ENCODE data around the gene RGS3. TPM values are rescaled to one million over a fixed set of nuclear protein-coding genes. Genes with fewer than 3 reads are reported as not detected.

The RGS3 gene
- total and polyA plus RNA-seq, 10 of the 15 experiments (the other 5 are each of a cell fraction or from before 2014, with no cell fraction given) = 2.9 to 138 (median 28.8) TPM

DNA sequence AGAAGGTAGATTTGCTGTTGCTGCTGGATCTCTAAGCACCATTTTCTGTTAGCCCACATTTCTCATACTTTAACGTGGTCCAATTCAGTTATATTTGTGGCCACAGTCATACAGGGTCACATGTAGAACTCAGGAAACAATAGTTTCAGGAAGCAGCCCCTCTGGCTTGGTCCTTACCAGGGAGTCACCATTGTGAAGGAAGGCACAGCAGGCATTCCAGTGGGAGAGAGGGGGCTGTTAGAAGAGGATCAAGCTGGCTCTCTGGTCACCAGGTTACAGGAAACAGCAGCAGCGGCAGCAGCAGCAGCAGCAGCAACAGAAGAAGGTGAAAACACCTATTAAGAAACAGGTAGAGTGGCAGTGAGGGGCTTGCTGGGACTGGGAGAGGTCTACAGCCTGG, 38.5 kb upstream of the RGS3 start (continued):
- TF ChIP-seq RELB (IDR thresholded peaks at IDR 0.05; ENCODE audit: low read depth) = no peak
- no peak for TF ChIP-seq SMAD5 (IDR thresholded peaks at IDR 0.05; ENCODE audit: low read depth)
- TF ChIP-seq SMC3 (IDR thresholded peaks at IDR 0.05; ENCODE audit: borderline replicate concordance, low read length) = no peak
- TF ChIP-seq NRF1 (conservative IDR thresholded peaks at IDR 0.05; ENCODE audit: low read depth, low read length) = no peak
- TF ChIP-seq, protein P1, sequence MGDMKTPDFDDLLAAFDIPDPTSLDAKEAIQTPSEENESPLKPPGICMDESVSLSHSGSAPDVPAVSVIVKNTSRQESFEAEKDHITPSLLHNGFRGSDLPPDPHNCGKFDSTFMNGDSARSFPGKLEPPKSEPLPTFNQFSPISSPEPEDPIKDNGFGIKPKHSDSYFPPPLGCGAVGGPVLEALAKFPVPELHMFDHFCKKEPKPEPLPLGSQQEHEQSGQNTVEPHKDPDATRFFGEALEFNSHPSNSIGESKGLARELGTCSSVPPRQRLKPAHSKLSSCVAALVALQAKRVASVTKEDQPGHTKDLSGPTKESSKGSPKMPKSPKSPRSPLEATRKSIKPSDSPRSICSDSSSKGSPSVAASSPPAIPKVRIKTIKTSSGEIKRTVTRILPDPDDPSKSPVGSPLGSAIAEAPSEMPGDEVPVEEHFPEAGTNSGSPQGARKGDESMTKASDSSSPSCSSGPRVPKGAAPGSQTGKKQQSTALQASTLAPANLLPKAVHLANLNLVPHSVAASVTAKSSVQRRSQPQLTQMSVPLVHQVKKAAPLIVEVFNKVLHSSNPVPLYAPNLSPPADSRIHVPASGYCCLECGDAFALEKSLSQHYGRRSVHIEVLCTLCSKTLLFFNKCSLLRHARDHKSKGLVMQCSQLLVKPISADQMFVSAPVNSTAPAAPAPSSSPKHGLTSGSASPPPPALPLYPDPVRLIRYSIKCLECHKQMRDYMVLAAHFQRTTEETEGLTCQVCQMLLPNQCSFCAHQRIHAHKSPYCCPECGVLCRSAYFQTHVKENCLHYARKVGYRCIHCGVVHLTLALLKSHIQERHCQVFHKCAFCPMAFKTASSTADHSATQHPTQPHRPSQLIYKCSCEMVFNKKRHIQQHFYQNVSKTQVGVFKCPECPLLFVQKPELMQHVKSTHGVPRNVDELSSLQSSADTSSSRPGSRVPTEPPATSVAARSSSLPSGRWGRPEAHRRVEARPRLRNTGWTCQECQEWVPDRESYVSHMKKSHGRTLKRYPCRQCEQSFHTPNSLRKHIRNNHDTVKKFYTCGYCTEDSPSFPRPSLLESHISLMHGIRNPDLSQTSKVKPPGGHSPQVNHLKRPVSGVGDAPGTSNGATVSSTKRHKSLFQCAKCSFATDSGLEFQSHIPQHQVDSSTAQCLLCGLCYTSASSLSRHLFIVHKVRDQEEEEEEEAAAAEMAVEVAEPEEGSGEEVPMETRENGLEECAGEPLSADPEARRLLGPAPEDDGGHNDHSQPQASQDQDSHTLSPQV (IDR thresholded peaks at IDR 0.05) = no peak
- no peak for TF ChIP-seq ZZZ3 (IDR thresholded peaks at IDR 0.05; ENCODE audit: control insufficient read depth, insufficient read length, low read depth)

- no peak overlapping the region for H3K27ac ChIP-seq (ENCODE audit: control insufficient read depth, insufficient read depth)
- intact Hi-C loops (cut with micrococcal nuclease; ENCODE audit: unreplicated experiment) = no loop called here
- no peak overlapping the region for H3K4me2 ChIP-seq (ENCODE audit: control insufficient read depth, insufficient read depth)
- H3K4me3 ChIP-seq = no peak overlapping the region
- POLR2A ChIA-PET = no interaction called here
- BruUV-seq (replicated peaks) = no TSS peak
- in situ Hi-C loops (cut with MboI) = no loop called here
- CTCF ChIA-PET = interaction anchor here (0.8 to 1.0 kb wide), 4 partner anchors 19 to 230 kb away, joined by 3 to 4 read pairs (median 3); partner anchors contain the start of gene ALAD
- TF ChIP-seq HDGF (IDR thresholded peaks at IDR 0.05) = no peak
- no peaks in the 10 kb centered on the region for H3K4me1 ChIP-seq (ENCODE audit: control insufficient read depth, insufficient read depth, low read length)
- no peaks in the 10 kb centered on the region for H3K27me3 ChIP-seq (replicated peaks in 1 of 2; ENCODE audit: control insufficient read depth in 2 of 2, insufficient read depth in 2 of 2, low read length in 1 of 2)
- ATAC-seq (no peak), DNase-seq (ENCODE audit: low read depth, low spot score) (no peak), FAIRE-seq (no peak)
- H4K20me1 ChIP-seq (ENCODE audit: control insufficient read depth, insufficient read depth) = no peaks in the 10 kb centered on the region
- WGBS (ENCODE audit: insufficient coverage, insufficient replicate concordance, low lambda C conversion rate, missing lambda C conversion rate) = 0% methylated on average over 1 of the region's 1 CpG
- SMC1A ChIA-PET (ENCODE audit: uncharacterized antibody, unreplicated experiment) = interaction anchor here (0.7 kb wide), 2 partner anchors 94 to 152 kb away, joined by 3 read pairs; partner anchors contain the start of gene CDC26
- H2AFZ ChIP-seq (ENCODE audit: control insufficient read depth, low read depth, low read length) = no peak overlapping the region
- no peaks in the 10 kb centered on the region for H3K79me2 ChIP-seq (ENCODE audit: control insufficient read depth, insufficient read depth, low read length)
- RAD21 ChIA-PET (ENCODE audit: unreplicated experiment) = no interaction called here
- H3K36me3 ChIP-seq (ENCODE audit: control insufficient read depth in 2 of 2, insufficient read depth in 2 of 2, low read length in 1 of 2) = no peaks in the 10 kb centered on the region
- no peaks in the 10 kb centered on the region for H3K9me3 ChIP-seq (replicated peaks; ENCODE audit: control insufficient read depth, insufficient read depth, low read length)
- no peak overlapping the region for H3K9ac ChIP-seq (ENCODE audit: control insufficient read depth, insufficient read depth, low read length)
Observed at GRCh38 chr9:113426701-113427100, 36.8 kb upstream of the RGS3 start.

Measured in GM12878 (cell line).